ENCODE measurements around the gene NEURL1B.

- TF ChIP-seq CTCF (IDR thresholded peaks at IDR 0.05) (no peak), POLR2A (IDR thresholded peaks at IDR 0.05) (no peak)
Observed at GRCh38 chr5:172593721-172594235, 47.3 kb upstream of the NEURL1B start.
